Lung (tissue), 12 donors: ENCODE data around the gene SCAPER. TPM values are rescaled to one million over a fixed set of nuclear protein-coding genes. Genes with fewer than 3 reads are reported as not detected.

Experiments used
- ATAC-seq: fragments of 200-7000 bp; cut with Tn5 transposase; one replicate; pipeline ENCODE4 v1.9.1; 2020; ENCODE audit warnings: moderate number of reproducible peaks; ENCODE audit not compliant: insufficient read depth, low FRiP score
- DNase-seq, 3 donors: peaks; one replicate each; pipeline ENCODE4 v3.0.0-alpha.2; 2013 to 2017
- H3K27ac ChIP-seq, 2 donors: one replicate each; pipeline ENCODE4 v1.5.1; 2013; ENCODE audit warnings: mild to moderate bottlenecking in 2 of 2, moderate library complexity in 2 of 2, control low read depth in 1 of 2, inconsistent platforms in 1 of 2, low read depth in 1 of 2, low read length in 1 of 2
- H3K27me3 ChIP-seq, 3 donors: one replicate each; pipeline ENCODE4 v1.5.1; 2013; ENCODE audit warnings: low read length in 2 of 3; ENCODE audit not compliant: control insufficient read depth in 3 of 3, insufficient read depth in 3 of 3
- H3K36me3 ChIP-seq, 4 donors: one replicate each; pipeline ENCODE4 v1.5.1; 2013; ENCODE audit warnings: low read length in 4 of 4, mild to moderate bottlenecking in 1 of 4, moderate library complexity in 1 of 4; ENCODE audit not compliant: control insufficient read depth in 4 of 4, insufficient read depth in 4 of 4
- H3K4me1 ChIP-seq, 5 donors: one replicate each; pipeline ENCODE4 v1.5.1; 2013; ENCODE audit warnings: low read length in 5 of 5, mild to moderate bottlenecking in 2 of 5, moderate library complexity in 1 of 5; ENCODE audit not compliant: control insufficient read depth in 5 of 5, insufficient read depth in 5 of 5
- H3K4me3 ChIP-seq: one replicate; pipeline ENCODE4 v1.5.1; 2013; ENCODE audit warnings: mild to moderate bottlenecking, control low read depth, moderate library complexity
- H3K9ac ChIP-seq, 2 donors: one replicate each; pipeline ENCODE4 v1.5.1; 2013; ENCODE audit warnings: low read length in 2 of 2, control low read depth in 1 of 2; ENCODE audit not compliant: insufficient read depth in 1 of 2
- H3K9me3 ChIP-seq, 4 donors: one replicate each; pipeline ENCODE4 v1.5.1; 2013; ENCODE audit warnings: low read length in 3 of 4, mild to moderate bottlenecking in 1 of 4, moderate library complexity in 1 of 4; ENCODE audit not compliant: control insufficient read depth in 4 of 4, insufficient read depth in 3 of 4
- WGBS, 2 donors: extraction: QIAGEN DNeasy Blood & Tissue Kit; methylation state at CpG; one replicate each; pipeline ENCODE4 v1.1.7; 2013; 5-methylcytosine and 5-hydroxymethylcytosine counted together
- polyA plus RNA-seq, 2 donors: library from polyadenylated mRNA; stranded (reverse); fragments of 200-250 nt; gene quantifications; one replicate each; pipeline ENCODE4 v1.2.1, GENCODE V29; 2013
- total RNA-seq, 2 donors: library from RNA; depleted of rRNA in 1 of 2; stranded (reverse); fragments of >200 nt in 1 of 2; gene quantifications; one replicate each; pipeline ENCODE4 v1.2.1, GENCODE V29; 2014 to 2021
- TF ChIP-seq, protein P1 (sequence below): IDR thresholded peaks from 2 replicates; pipeline ENCODE4 v1.5.1; 2012; ENCODE audit warnings: mild to moderate bottlenecking; ENCODE audit errors: control extremely low read depth, extremely low read depth
- donor health status: control.
- donor health status: control.
- donor health status: Bipolar disorder and iron deficiency.
- donor health status: healthy.
- donor health status: DM: yes; HTN: yes; CAD: no.

SCAPER gene
- total and polyA plus RNA-seq, 4 donors, result 3.9 to 40.2 (median 19.5) TPM

DNA sequence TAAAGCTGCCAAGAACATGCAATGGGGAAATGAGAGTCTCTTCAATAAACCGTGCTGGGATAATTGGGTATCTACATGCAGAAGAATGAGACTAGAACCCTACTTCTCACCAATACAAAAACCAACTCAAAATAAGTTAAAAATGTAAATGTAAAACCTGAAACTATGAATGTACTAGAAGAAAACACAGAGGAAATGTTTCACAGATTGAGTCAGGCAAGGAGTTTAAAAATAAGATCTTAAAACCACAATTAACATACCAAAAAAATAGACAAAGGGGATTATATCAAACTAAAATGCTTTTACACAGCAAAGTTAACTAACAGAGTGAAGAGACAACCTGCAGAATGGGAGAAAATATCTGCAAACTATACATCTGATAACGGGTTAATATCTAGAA lies 478.2 kb downstream of the SCAPER start:
- WGBS, 2 donors, result 69 to 99% methylated on average over 2 of the region's 2 CpGs
- no peak for DNase-seq
- peaks cover 0 to 6% (median 2%) of the 10 kb centered on the region in 4 donors for H3K36me3 ChIP-seq
- ATAC-seq, result no peak
- TF ChIP-seq, protein P1, sequence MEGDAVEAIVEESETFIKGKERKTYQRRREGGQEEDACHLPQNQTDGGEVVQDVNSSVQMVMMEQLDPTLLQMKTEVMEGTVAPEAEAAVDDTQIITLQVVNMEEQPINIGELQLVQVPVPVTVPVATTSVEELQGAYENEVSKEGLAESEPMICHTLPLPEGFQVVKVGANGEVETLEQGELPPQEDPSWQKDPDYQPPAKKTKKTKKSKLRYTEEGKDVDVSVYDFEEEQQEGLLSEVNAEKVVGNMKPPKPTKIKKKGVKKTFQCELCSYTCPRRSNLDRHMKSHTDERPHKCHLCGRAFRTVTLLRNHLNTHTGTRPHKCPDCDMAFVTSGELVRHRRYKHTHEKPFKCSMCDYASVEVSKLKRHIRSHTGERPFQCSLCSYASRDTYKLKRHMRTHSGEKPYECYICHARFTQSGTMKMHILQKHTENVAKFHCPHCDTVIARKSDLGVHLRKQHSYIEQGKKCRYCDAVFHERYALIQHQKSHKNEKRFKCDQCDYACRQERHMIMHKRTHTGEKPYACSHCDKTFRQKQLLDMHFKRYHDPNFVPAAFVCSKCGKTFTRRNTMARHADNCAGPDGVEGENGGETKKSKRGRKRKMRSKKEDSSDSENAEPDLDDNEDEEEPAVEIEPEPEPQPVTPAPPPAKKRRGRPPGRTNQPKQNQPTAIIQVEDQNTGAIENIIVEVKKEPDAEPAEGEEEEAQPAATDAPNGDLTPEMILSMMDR, result no peak
- no peak overlapping the region for H3K4me3 ChIP-seq
- H3K9me3 ChIP-seq, result peaks cover 0 to 6% (median 0%) of the 10 kb centered on the region in 4 donors
- H3K9ac ChIP-seq, result no peak overlapping the region
- no peaks in the 10 kb centered on the region for H3K27me3 ChIP-seq
- no peak overlapping the region for H3K27ac ChIP-seq
- H3K4me1 ChIP-seq, result no peaks in the 10 kb centered on the region

DNA sequence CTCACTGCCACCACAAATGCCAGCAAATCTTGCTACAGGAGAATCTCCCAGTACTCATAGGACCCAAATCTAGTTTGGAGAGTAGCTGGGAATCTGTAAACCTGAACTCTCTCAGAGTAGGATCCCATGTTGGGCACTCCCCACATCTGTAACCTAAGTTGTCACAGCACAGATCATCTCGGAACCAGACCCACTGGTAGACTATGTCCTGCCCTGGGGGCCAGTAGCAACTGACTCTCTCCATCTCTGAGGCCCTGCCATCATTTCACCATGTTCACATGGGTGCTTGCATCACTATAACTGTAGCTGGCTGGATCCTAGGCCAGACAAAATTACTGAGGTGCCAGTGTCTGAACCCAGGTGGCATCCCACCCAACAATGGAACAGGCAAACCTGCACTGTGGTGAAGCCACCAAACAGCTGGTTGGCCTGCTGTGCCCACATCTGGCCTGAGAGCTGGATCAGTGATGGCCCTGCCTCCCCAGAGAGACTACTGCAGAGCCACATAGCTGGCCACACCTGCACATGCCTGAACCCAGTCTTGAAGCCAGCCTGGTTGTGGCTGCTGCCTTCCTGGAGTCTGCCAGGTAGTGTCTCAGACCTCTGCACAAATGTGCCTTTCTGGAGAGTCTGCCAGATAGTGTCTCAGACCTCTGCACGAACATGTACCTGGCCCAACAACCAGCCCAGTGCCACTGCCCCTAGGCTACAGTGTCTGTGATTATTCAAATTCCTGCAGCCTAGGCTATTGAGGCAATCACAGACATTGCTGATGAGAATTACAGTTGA lies 486.6 kb downstream of the SCAPER start:
- H3K4me3 ChIP-seq, result no peak overlapping the region
- 96 to 98% methylated on average over 2 of the region's 2 CpGs for whole genome bisulfite sequencing, 2 donors
- H3K4me1 ChIP-seq, result no peaks in the 10 kb centered on the region
- no peaks in the 10 kb centered on the region for H3K9me3 ChIP-seq
- H3K27me3 ChIP-seq, result no peaks in the 10 kb centered on the region
- H3K36me3 ChIP-seq, result peaks cover 0 to 2% (median 0%) of the 10 kb centered on the region in 4 donors
- no peak overlapping the region for H3K27ac ChIP-seq
- DNase-seq, result no peak
- no peak for ATAC-seq
- TF ChIP-seq, protein P1, result no peak
- no peak overlapping the region for H3K9ac ChIP-seq

DNA sequence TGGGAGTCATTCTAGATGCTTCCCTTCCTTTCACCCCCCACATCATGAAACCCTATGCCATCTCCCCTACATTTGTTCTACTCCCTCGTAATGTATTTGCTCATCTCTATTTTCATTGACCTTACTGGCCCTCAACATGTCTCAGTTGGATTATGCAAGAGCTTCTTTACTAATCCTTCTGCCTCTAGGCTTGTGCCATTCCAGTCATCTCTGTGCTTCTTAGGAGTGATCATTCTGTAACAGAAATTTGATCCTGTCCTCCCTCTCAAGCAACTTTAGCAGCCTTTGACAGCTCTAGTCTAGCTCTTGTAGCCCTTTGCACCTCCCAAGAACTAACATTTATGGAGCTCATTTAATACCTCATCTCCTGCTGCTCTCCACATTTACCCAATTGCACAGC lies 503.9 kb downstream of the SCAPER start:
- Histone ChIP-seq H3K4me3 (no peak overlapping the region), H3K36me3 (peaks cover 0 to 8% (median 3%) of the 10 kb centered on the region in 4 donors), H3K27me3 (no peaks in the 10 kb centered on the region), H3K27ac (no peak overlapping the region), H3K9ac (no peak overlapping the region), H3K9me3 (no peaks in the 10 kb centered on the region), H3K4me1 (no peaks in the 10 kb centered on the region)
- ATAC-seq (no peak), DNase-seq (no peak)
- TF ChIP-seq, protein P1, result no peak
- 66 to 83% methylated on average over 1 of the region's 1 CpG for WGBS, 2 donors
